ENCODE results near the gene GDNF. TPM values are rescaled to one million over a fixed set of nuclear protein-coding genes. Genes with fewer than 3 reads are reported as not detected.

GDNF gene
- total RNA-seq, 4 donors from 2014 or later: 0.81 to 6.4 (median 4.3) TPM

- 87 to 96% methylated on average over 2 of the region's 2 CpGs for WGBS, 2 donors (ENCODE audit: low coverage in 1 of 2)
- H3K4me3 ChIP-seq: no peak overlapping the region
- H3K36me3 ChIP-seq: no peaks in the 10 kb centered on the region
- peaks cover 0 to 9% (median 0%) of the 10 kb centered on the region in 3 donors for H3K9me3 ChIP-seq
- TF ChIP-seq POLR2AphosphoS5 (IDR thresholded peaks at IDR 0.05) (no peak), CTCF (IDR thresholded peaks at IDR 0.05) (no peak), EP300 (IDR thresholded peaks at IDR 0.05) (no peak)
- H3K27ac ChIP-seq: no peak overlapping the region
- H3K4me1 ChIP-seq: peaks cover 0 to 31% (median 8%) of the 10 kb centered on the region in 3 donors
- ATAC-seq: no peak
- H3K27me3 ChIP-seq: no peaks in the 10 kb centered on the region
Observed at GRCh38 chr5:37772255-37772654, 67.6 kb downstream of the GDNF start.

GRCh38 chr5:37771731-37772130, 68.1 kb downstream of the GDNF start:
- Histone ChIP-seq H3K4me1 (peaks cover 0 to 26% (median 8%) of the 10 kb centered on the region in 3 donors), H3K27me3 (no peaks in the 10 kb centered on the region), H3K4me3 (no peak overlapping the region), H3K36me3 (no peaks in the 10 kb centered on the region), H3K9me3 (peaks cover 0 to 9% (median 0%) of the 10 kb centered on the region in 3 donors), H3K27ac (peak overlapping the region in 3 of 4 donors; percentile 34 to 57 (median 42))
- WGBS, 2 donors (ENCODE audit: low coverage in 1 of 2): 50 to 56% methylated on average over 2 of the region's 2 CpGs
- ATAC-seq: no peak
- TF ChIP-seq POLR2AphosphoS5 (IDR thresholded peaks at IDR 0.05): no peak
- no peak for TF ChIP-seq POLR2A (IDR thresholded peaks at IDR 0.05)
- no peak for TF ChIP-seq CTCF (IDR thresholded peaks at IDR 0.05)
- no peak for TF ChIP-seq EP300 (IDR thresholded peaks at IDR 0.05)

GRCh38 chr5:37771203-37771611, 68.6 kb downstream of the GDNF start:
- no peaks in the 10 kb centered on the region for H3K36me3 ChIP-seq
- TF ChIP-seq POLR2A (IDR thresholded peaks at IDR 0.05) (no peak), POLR2AphosphoS5 (IDR thresholded peaks at IDR 0.05) (no peak), EP300 (IDR thresholded peaks at IDR 0.05) (no peak), CTCF (IDR thresholded peaks at IDR 0.05) (no peak)
- peak overlapping the region in 3 of 4 donors; percentile 34 to 57 (median 42) for H3K27ac ChIP-seq
- no peaks in the 10 kb centered on the region for H3K27me3 ChIP-seq
- no peak overlapping the region for H3K4me3 ChIP-seq
- H3K9me3 ChIP-seq: peaks cover 0 to 9% (median 0%) of the 10 kb centered on the region in 3 donors
- peaks cover 0 to 21% (median 8%) of the 10 kb centered on the region in 3 donors for H3K4me1 ChIP-seq
- 23 to 100% methylated on average over 1 to 2 of the region's 3 CpGs for WGBS, 2 donors (ENCODE audit: low coverage in 1 of 2)
- ATAC-seq: peak; percentile 70

- Histone ChIP-seq H3K27ac (peak overlapping the region in 3 of 4 donors; percentile 34 to 57 (median 42)), H3K27me3 (no peaks in the 10 kb centered on the region), H3K36me3 (no peaks in the 10 kb centered on the region), H3K9me3 (peaks cover 0 to 9% (median 0%) of the 10 kb centered on the region in 3 donors), H3K4me3 (no peak overlapping the region), H3K4me1 (peaks cover 0 to 17% (median 8%) of the 10 kb centered on the region in 3 donors)
- TF ChIP-seq POLR2AphosphoS5 (IDR thresholded peaks at IDR 0.05): no peak
- TF ChIP-seq EP300 (IDR thresholded peaks at IDR 0.05): no peak
- TF ChIP-seq CTCF (IDR thresholded peaks at IDR 0.05): no peak
- TF ChIP-seq POLR2A (IDR thresholded peaks at IDR 0.05): no peak
- WGBS, 2 donors (ENCODE audit: low coverage in 1 of 2): 0 to 71% methylated on average over 1 of the region's 1 CpG
- ATAC-seq: no peak
Observed at GRCh38 chr5:37770786-37771185, 69.1 kb downstream of the GDNF start.

GRCh38 chr5:37769840-37770239, 70.0 kb downstream of the GDNF start:
- Histone ChIP-seq H3K27ac (peak overlapping the region in 1 of 4 donors; percentile 42), H3K4me1 (peaks cover 0 to 15% (median 8%) of the 10 kb centered on the region in 3 donors), H3K4me3 (no peak overlapping the region), H3K27me3 (no peaks in the 10 kb centered on the region), H3K36me3 (no peaks in the 10 kb centered on the region), H3K9me3 (peaks cover 0 to 6% (median 0%) of the 10 kb centered on the region in 3 donors)
- 75 to 100% methylated on average over 1 of the region's 1 CpG for whole genome bisulfite sequencing, 2 donors (ENCODE audit: low coverage in 1 of 2)
- no peak for ATAC-seq
- no peak for TF ChIP-seq POLR2AphosphoS5 (IDR thresholded peaks at IDR 0.05)
- TF ChIP-seq CTCF (IDR thresholded peaks at IDR 0.05): no peak
- no peak for TF ChIP-seq EP300 (IDR thresholded peaks at IDR 0.05)
- no peak for TF ChIP-seq POLR2A (IDR thresholded peaks at IDR 0.05)
